ENCODE data around the gene LRRC74B.
"Not testable (repeated sequence)": the region's sequence is repeated elsewhere in the genome, so short reads cannot be mapped to it uniquely, and the experiment has no call there.

LRRC74B gene

GRCh38 chr22:21032868-21033688 lies 12.7 kb upstream of the LRRC74B start:
- no peak for DNase-seq

DNA sequence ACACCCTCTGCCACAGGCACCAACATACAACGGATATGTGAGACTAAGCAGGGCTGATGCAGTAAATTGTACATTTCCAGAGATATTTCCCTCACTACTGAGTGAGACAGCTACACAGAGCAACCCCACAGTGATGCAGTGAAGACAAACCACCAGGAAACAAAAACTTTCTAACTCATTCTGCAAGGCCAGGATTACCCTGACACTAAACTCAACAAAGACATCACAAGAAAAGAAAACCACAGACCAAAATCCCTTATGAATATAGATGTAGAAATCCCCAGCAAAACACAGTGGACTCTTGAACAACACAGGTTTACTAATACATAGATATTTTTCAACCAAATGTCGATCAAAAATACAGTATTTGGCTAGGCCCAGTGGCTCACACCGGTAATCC lies 11.9 kb upstream of the LRRC74B start:
- DNase-seq, result no peak

DNA sequence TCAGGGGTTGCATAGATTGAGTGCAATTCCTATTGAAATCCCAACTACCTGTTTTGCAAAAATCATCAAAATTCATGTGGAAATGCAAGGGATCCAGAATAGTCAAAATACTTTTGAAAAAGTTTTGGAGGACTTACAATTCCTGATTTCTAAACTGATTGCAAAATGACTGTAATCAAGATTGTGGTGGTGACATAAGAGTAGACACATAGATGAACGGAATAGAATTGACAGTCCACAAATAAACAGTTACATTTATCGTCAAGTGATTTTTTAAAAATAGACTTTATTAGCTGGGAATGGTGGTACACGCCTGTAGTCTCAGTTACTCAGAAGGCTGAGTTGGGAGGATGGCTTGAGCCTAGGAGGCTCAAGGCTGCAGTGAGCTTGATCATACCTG lies 10.8 kb upstream of the LRRC74B start:
- no peak for DNase-seq

DNA sequence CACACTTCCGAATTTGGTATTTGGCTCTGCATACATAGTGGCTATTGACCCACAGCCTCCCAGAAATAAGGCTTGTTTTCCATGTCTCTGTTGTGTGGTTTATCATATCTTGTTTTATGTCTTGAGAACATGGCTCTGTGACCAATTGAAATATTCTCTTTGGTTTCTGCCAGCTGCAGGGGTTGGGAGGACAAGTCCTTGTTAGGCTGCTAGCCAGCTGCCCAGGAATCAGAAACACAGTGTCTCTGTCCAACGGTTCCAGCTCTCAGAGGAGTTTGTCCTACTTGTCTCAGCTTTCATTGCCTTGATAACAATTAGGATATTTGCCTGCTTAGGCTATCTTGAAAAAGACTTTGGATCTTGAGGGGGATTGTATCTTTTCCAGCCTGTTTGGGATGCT lies 7.3 kb upstream of the LRRC74B start:
- no peak for DNase-seq

- not testable (repeated sequence) for DNase-seq
Measured at GRCh38 chr22:21039158-21039557, 6.6 kb upstream of the LRRC74B start.

DNA sequence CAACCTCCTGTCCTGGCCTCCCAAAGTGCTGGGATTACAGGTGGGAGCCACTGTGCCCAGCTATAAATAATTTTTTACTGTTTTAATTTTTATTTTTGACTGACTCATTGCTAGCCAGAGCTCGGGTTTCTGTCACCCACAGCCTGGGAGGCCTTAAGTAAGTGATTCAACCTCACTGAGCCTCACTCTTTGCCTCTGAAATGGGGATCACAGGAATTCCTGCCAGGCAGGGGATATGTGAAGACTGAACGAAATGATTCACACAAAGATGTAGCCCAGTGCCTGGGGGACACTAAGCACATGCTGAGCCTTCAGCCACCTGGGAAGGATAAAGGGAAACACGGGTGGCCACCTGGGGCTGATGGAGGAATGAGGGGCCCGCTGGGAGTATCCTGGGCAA lies 3.8 kb upstream of the LRRC74B start:
- DNase-seq, result no peak

- DNase-seq, result no peak
Measured at GRCh38 chr22:21042978-21043859, 2.5 kb upstream of the LRRC74B start.

- no peak for DNase-seq
Measured at GRCh38 chr22:21043860-21044535, 1.7 kb upstream of the LRRC74B start.

DNA sequence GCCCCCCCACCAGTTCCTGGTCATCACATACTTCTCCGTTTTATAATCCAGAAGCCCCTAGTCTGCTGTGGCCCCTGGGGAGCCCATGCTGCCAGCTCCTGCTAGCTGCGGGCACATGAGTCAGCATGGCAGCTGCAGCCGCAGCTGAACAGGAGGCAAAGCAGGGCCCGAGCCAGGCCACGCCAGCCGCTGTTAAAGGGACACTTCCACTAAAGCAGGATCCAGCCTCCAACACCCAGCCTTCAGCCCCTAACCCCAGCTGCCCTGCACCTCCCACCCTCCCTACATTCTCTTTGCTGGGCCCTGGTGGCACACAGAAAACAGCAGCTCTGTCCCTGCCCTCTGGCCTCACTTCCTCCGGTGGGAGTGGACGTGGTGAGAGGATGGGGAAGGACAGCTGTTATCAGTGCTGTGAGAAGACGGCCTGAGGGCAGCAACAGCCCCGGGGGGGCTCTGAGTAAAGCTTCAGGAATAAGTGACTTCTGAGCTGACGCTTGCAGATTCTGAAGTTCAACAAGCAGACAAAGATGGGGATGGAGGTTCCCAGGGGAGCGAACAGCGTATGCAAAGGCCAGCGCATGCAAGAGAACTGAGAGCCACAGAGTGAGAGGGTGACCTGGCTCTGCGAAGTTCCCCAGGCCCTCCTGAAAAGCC lies 688 bp upstream of the LRRC74B start:
- DNase-seq, result no peak

- DNase-seq, result no peak
Measured at GRCh38 chr22:21047035-21047661, 1.4 kb downstream of the LRRC74B start.

DNA sequence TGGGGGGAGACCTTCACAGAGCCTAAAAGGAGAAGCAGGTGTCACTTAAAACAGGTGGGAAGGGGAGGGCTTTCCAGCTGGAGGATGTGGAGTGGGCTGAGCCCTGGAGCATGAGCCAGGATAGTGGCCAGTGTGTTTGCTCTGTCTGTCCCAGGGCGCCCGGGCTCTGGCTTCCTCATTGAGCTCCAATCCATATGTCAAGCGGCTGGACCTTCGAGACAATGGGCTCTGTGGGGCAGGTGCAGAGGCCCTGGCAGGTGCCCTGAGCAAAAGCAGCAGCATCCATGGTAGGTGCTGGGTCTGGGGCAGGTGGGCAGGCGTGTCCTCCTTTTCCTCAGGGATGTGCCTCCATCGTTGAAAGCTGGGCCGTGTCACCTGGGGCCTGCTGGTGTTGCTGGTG lies 2.0 kb downstream of the LRRC74B start:
- DNase-seq, result no peak

DNA sequence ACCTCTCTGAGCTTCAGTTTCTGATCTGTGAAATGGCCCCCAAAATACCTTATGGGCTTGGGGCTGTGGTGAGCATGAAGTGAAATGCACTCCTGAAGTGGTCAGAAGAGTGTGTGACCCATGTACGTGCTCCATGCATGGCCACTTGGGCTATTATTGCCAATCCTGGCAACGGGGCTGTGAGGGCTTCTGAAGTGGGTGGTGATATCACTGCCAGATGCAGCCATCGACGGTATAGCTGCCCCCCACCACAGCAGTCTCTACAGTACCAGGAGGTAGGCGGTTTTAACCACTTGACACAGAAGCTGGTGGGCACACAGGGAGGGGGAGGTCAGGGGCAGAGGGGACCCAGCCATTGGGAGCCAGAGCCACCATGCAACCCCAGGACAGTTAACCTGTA lies 2.7 kb downstream of the LRRC74B start:
- not testable (repeated sequence) for DNase-seq

- not testable (repeated sequence) for DNase-seq
Measured at GRCh38 chr22:21048965-21049364, 3.2 kb downstream of the LRRC74B start.

DNA sequence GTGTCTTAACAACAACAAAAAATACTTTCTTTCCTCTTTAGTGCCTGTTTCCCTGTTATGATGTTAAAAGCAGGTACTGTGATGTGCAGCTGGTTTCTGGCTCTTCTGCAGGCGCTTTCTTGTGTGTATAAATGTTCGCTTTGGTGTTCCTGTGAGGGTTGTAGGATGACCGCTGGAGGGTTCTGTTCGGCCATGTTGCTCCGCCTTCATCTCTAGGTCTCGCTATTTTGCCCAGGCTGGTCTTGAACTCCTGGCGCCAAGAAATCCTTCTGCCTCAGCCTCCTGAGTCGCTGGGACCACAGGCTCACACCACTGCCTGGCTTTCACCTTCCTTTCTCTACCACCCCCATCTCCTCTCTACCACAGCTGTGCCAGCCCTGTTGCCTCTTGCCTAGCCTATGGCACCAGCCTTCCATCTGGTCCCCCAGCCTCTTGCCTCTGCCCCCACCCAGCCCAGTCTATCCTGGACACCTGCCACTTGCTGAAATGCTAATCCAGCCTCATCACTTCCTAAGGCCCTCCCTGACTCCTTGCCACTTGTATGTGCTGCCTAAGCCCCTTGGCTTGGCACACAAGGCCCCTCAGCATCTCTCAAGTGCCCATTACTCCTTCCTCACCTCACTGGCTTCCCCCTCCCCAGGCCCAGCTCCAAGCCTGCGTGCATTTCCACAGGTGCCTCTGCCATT lies 5.5 kb downstream of the LRRC74B start:
- DNase-seq, result no peak

GRCh38 chr22:21051831-21052400 lies 6.2 kb downstream of the LRRC74B start:
- no peak for DNase-seq

DNA sequence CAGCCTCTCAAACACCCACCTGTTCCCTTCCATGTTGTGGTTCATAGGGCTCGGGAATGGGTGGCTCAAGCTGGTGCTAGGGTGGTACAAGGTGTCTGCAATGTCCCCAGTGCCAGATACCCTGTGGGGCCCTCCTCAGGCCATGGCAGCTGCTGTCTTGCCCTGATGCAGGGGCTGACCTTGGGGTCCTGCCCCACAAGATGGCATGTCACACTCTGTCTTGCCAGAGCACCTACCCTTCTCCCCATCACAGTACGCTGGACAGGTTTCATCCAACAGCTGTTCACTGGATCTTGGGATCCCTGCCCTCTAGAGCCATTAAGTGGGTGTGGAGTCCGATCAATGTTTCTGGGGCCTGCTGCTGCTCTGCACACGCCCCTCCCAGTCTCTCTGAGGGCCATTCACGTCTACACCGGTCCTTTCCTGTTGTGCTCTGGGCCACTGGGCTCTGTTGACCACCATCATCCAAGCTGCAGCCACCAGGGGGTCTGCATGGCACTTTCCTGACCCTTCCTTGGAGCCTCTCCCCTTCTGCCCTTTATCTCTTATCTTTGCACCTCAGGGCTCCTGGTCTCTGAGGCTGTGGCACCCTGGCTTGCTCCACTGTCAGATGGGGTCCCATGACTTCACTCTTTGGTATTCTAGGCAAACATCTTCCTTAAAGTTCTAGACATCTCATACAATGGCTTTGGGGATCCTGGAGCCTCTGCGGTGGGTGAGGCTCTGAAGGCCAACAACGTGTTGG lies 7.1 kb downstream of the LRRC74B start:
- no peak for DNase-seq

- no peak for DNase-seq
Measured at GRCh38 chr22:21054046-21054713, 8.4 kb downstream of the LRRC74B start.

- no peak for DNase-seq
Measured at GRCh38 chr22:21054714-21055563, 9.2 kb downstream of the LRRC74B start.

GRCh38 chr22:21055564-21055834 lies 9.8 kb downstream of the LRRC74B start:
- DNase-seq, result no peak
